Gastrocnemius medialis (tissue), 4 donors: ENCODE results near the gene CELSR1. TPM values are rescaled to one million over a fixed set of nuclear protein-coding genes. Genes with fewer than 3 reads are reported as not detected.
A peak's percentile ranks its signal among the peaks of the same experiment; 100 is the strongest.

Experiments used
- ATAC-seq, 2 donors: fragments of 150-250 bp; one replicate each; pipeline ENCODE4 v1.9.1; 2016
- DNase-seq, 2 donors: peaks; one replicate each; pipeline ENCODE4 v3.0.0-alpha.2; 2019
- H3K27ac ChIP-seq, 4 donors: fragments of 200-600 bp; sonication (generic); 1 replicate in 1 of 4; 2 replicates in 3 of 4; pipeline ENCODE4 v1.5.1; 2016 to 2018; ENCODE audit warnings: mild to moderate bottlenecking in 2 of 4, moderate library complexity in 1 of 4
- H3K27me3 ChIP-seq, 3 donors: fragments of 200-600 bp; sonication (generic) in 2 of 3; 1 replicate in 1 of 3; 2 replicates in 2 of 3; pipeline versions ENCODE4 v1.5.1 to v1.6.0; 2016 to 2019; ENCODE audit warnings: mild to moderate bottlenecking in 1 of 3, moderate library complexity in 1 of 3
- H3K36me3 ChIP-seq, 2 donors: fragments of 200-600 bp; sonication (generic) in 1 of 2; one replicate each; pipeline ENCODE4 v1.5.1; 2017 to 2018
- H3K4me1 ChIP-seq, 2 donors: fragments of 200-600 bp; sonication (generic) in 1 of 2; one replicate each; pipeline ENCODE4 v1.5.1; 2016 to 2017; ENCODE audit warnings: mild to moderate bottlenecking in 2 of 2
- H3K4me3 ChIP-seq, 4 donors: fragments of 200-600 bp; sonication (generic) in 3 of 4; 1 replicate in 1 of 4; 2 replicates in 3 of 4; pipeline ENCODE4 v1.5.1; 2016 to 2019; ENCODE audit warnings: mild to moderate bottlenecking in 2 of 4
- H3K9me3 ChIP-seq, 3 donors: fragments of 200-600 bp; sonication (generic) in 2 of 3; 1 replicate in 1 of 3; 2 replicates in 2 of 3; pipeline ENCODE4 v1.5.1; 2016 to 2019
- CTCF ChIP-seq, 5 experiments: fragments of 450-650 bp in 3 of 5; fragments of 200-600 bp in 2 of 5; sonication (generic) in 2 of 5; IDR thresholded peaks in 4 of 5; conservative IDR thresholded peaks in 1 of 5; 1 replicate in 4 of 5; 2 replicates in 1 of 5; pipeline ENCODE4 v1.5.1; 2016 to 2019; ENCODE audit warnings: antibody characterized with exemption in 5 of 5, mild to moderate bottlenecking in 3 of 5, moderate library complexity in 3 of 5
- POLR2A ChIP-seq, 2 donors: fragments of 450-650 bp; IDR thresholded peaks; one replicate each; pipeline ENCODE4 v1.6.1; 2017; ENCODE audit warnings: antibody characterized with exemption in 2 of 2, mild to moderate bottlenecking in 2 of 2, moderate library complexity in 2 of 2
- in situ Hi-C, 4 donors: fragments of 200-750 bp; cut with MboI; loops; one replicate each; pipeline versions ENCODE4 v1.15.0 to v1.8.0; 2017; ENCODE audit warnings: low sequenced_read_pairs in 4 of 4
- intact Hi-C: fragments of 100-400 bp; cut with DNase I; formaldehyde crosslinking; loops from one replicate; pipeline ENCODE4 v1.15.1; 2023; ENCODE audit warnings: low total_unique reads
- total RNA-seq, 4 donors: library from RNA; depleted of rRNA; stranded (reverse); fragments of >200 nt; gene quantifications; one replicate each; pipeline versions ENCODE4 v1.1.0 to v1.2.3, GENCODE V29; 2016

CELSR1 gene
- total RNA-seq, 4 donors from 2014 or later: 0.10 to 1.5 (median 0.87) TPM

- ATAC-seq (no peak), DNase-seq (no peak)
- intact Hi-C loops: no loop called here
- no peaks in the 10 kb centered on the region for H3K9me3 ChIP-seq
- H3K4me3 ChIP-seq: no peak overlapping the region
- in situ Hi-C loops: loop anchor here in 1 of 4 donors (25.0 kb wide), 1 partner anchor 187 kb away; the partner anchor contains the start of gene CELSR1
- H3K27me3 ChIP-seq: no peaks in the 10 kb centered on the region
- H3K36me3 ChIP-seq: peaks cover 3 to 95% of the 10 kb centered on the region in 2 donors
- H3K4me1 ChIP-seq: peaks cover 5% of the 10 kb centered on the region in 2 donors
- no peak for TF ChIP-seq CTCF (IDR thresholded peaks at IDR 0.05 in 4 of 5, conservative IDR thresholded peaks at IDR 0.05 in 1 of 5)
- no peak for TF ChIP-seq POLR2A (IDR thresholded peaks at IDR 0.05)
- H3K27ac ChIP-seq: no peak overlapping the region
Observed at GRCh38 chr22:46350121-46350520, 187.3 kb downstream of the CELSR1 start.

- no peak for ATAC-seq
- no peak overlapping the region for H3K27ac ChIP-seq
- intact Hi-C loops: no loop called here
Observed at GRCh38 chr22:46349681-46350080, 187.7 kb downstream of the CELSR1 start.

GRCh38 chr22:46349238-46349637, 188.2 kb downstream of the CELSR1 start:
- DNase-seq: no peak
- peaks cover 5% of the 10 kb centered on the region in 2 donors for H3K4me1 ChIP-seq
- no peak for ATAC-seq

More at GRCh38 chr22:46349681-46350080, 187.7 kb downstream of the CELSR1 start:
- peaks cover 5% of the 10 kb centered on the region in 2 donors for H3K4me1 ChIP-seq
- in situ Hi-C loops: loop anchor here in 1 of 4 donors (25.0 kb wide), 1 partner anchor 188 kb away; the partner anchor contains the start of gene CELSR1
- no peak overlapping the region for H3K4me3 ChIP-seq
- TF ChIP-seq CTCF (IDR thresholded peaks at IDR 0.05 in 4 of 5, conservative IDR thresholded peaks at IDR 0.05 in 1 of 5): no peak
- no peak for TF ChIP-seq POLR2A (IDR thresholded peaks at IDR 0.05)
- DNase-seq: no peak
- H3K27me3 ChIP-seq: no peaks in the 10 kb centered on the region
- peaks cover 3 to 96% of the 10 kb centered on the region in 2 donors for H3K36me3 ChIP-seq
- H3K9me3 ChIP-seq: no peaks in the 10 kb centered on the region

GRCh38 chr22:46348099-46348695, 189.2 kb downstream of the CELSR1 start:
- TF ChIP-seq CTCF (IDR thresholded peaks at IDR 0.05 in 4 of 5, conservative IDR thresholded peaks at IDR 0.05 in 1 of 5) (no peak), POLR2A (IDR thresholded peaks at IDR 0.05) (no peak)
- H3K27ac ChIP-seq: peak overlapping the region in 1 of 4 donors; percentile 8
- peak in 1 of 2 donors; percentile 39 for ATAC-seq
- no peak for DNase-seq
- in situ Hi-C loops: no loop called here
- no peaks in the 10 kb centered on the region for H3K9me3 ChIP-seq
- peaks cover 3 to 96% of the 10 kb centered on the region in 2 donors for H3K36me3 ChIP-seq
- H3K4me1 ChIP-seq: peaks cover 0 to under 1% of the 10 kb centered on the region in 2 donors
- H3K4me3 ChIP-seq: no peak overlapping the region
- intact Hi-C loops: no loop called here
- no peaks in the 10 kb centered on the region for H3K27me3 ChIP-seq

More at GRCh38 chr22:46349238-46349637, 188.2 kb downstream of the CELSR1 start:
- no peaks in the 10 kb centered on the region for H3K9me3 ChIP-seq
- TF ChIP-seq POLR2A (IDR thresholded peaks at IDR 0.05) (no peak), CTCF (IDR thresholded peaks at IDR 0.05 in 4 of 5, conservative IDR thresholded peaks at IDR 0.05 in 1 of 5) (no peak)
- in situ Hi-C loops (no loop called here), intact Hi-C loops (no loop called here)
- H3K27me3 ChIP-seq: no peaks in the 10 kb centered on the region
- no peak overlapping the region for H3K27ac ChIP-seq
- peaks cover 3 to 96% of the 10 kb centered on the region in 2 donors for H3K36me3 ChIP-seq
- H3K4me3 ChIP-seq: no peak overlapping the region
